IMR-90 (cell line): ENCODE results near the gene KRTAP4-5. TPM values are rescaled to one million over a fixed set of nuclear protein-coding genes. Genes with fewer than 3 reads are reported as not detected.

Experiments
- ATAC-seq: fragments of 200-7000 bp; cut with Tn5 transposase; 2 replicates; pipeline ENCODE4 v1.9.1; 2020; ENCODE audit warnings: low read depth, mild to moderate bottlenecking, moderate library complexity
- BruUV-seq: library from RNA; stranded (reverse); fragments of 400-500 nt; replicated peaks from 2 replicates; lab custom pipeline; 2021; lab: Mats Ljungman, UMichigan
- CTCF ChIA-PET: fragments of 300-600 bp; formaldehyde crosslinking; extraction: SDS; loops from one replicate; lab custom pipeline; 2021; ENCODE audit warnings: antibody characterized with exemption; lab: Yijun Ruan, JAX
- POLR2A ChIA-PET: fragments of 300-600 bp; sonication (Branson Sonifier 250); formaldehyde crosslinking; loops from one replicate; lab custom pipeline; 2022; ENCODE audit warnings: antibody characterized with exemption; ENCODE audit not compliant: unreplicated experiment; lab: Charles Lee
- DNase-seq: peaks from one replicate; pipeline ENCODE4 v3.0.0; 2013
- H2AFZ ChIP-seq: replicated peaks from 2 replicates; pipeline ENCODE3; 2013; ENCODE audit warnings: low read length, mild to moderate bottlenecking; ENCODE audit not compliant: poor library complexity
- H2AK5ac ChIP-seq: 2 replicates; pipeline ENCODE4 v1.6.1; 2013; ENCODE audit warnings: low read depth, low read length, inconsistent platforms
- H2AK9ac ChIP-seq: replicated peaks from 2 replicates; pipeline ENCODE3; 2013; ENCODE audit warnings: mild to moderate bottlenecking, low read depth, low read length, moderate library complexity; ENCODE audit not compliant: poor library complexity
- H2BK120ac ChIP-seq: 2 replicates; pipeline ENCODE4 v1.6.1; 2013; ENCODE audit warnings: low read depth, low read length, inconsistent platforms
- H2BK15ac ChIP-seq: 3 replicates; pipeline ENCODE4 v1.6.1; 2013; ENCODE audit warnings: low read depth, low read length, inconsistent platforms
- H2BK20ac ChIP-seq: 2 replicates; pipeline ENCODE4 v1.6.1; 2013; ENCODE audit warnings: low read depth, mild to moderate bottlenecking, inconsistent platforms, low read length, moderate library complexity
- H2BK5ac ChIP-seq: 2 replicates; pipeline ENCODE4 v1.6.1; 2013; ENCODE audit warnings: mild to moderate bottlenecking, low read depth, low read length, inconsistent platforms; ENCODE audit not compliant: poor library complexity, severe bottlenecking
- H3K14ac ChIP-seq: replicated peaks from 2 replicates; pipeline ENCODE4 v1.6.1; 2013; ENCODE audit warnings: low read depth, low read length, inconsistent platforms
- H3K18ac ChIP-seq: 2 replicates; pipeline ENCODE4 v1.6.1; 2013; ENCODE audit warnings: low read depth, low read length, control low read depth
- H3K23ac ChIP-seq: 2 replicates; pipeline ENCODE4 v1.6.1; 2013; ENCODE audit warnings: low read depth, low read length, inconsistent platforms
- H3K27ac ChIP-seq: 2 replicates; pipeline ENCODE4 v1.5.1; 2013; ENCODE audit warnings: mild to moderate bottlenecking, control low read depth, low read length; ENCODE audit not compliant: insufficient read depth
- H3K27me3 ChIP-seq: 2 replicates; pipeline ENCODE4 v1.6.1; 2013; ENCODE audit warnings: low read length; ENCODE audit not compliant: control insufficient read depth, insufficient read depth
- H3K36me3 ChIP-seq: 2 replicates; pipeline ENCODE4 v1.6.1; 2013; ENCODE audit warnings: low read length, mixed read lengths; ENCODE audit not compliant: control insufficient read depth, insufficient read depth
- H3K4ac ChIP-seq: 2 replicates; pipeline ENCODE4 v1.6.1; 2013; ENCODE audit warnings: low read depth, low read length, inconsistent platforms
- H3K4me1 ChIP-seq: 2 replicates; pipeline ENCODE4 v1.6.1; 2013; ENCODE audit warnings: low read length, mixed read lengths; ENCODE audit not compliant: control insufficient read depth, insufficient read depth
- H3K4me2 ChIP-seq: 2 replicates; pipeline ENCODE4 v1.6.1; 2013; ENCODE audit warnings: low read depth, mild to moderate bottlenecking, control low read depth, low read length, moderate library complexity
- H3K4me3 ChIP-seq: 2 replicates; pipeline ENCODE4 v1.5.1; 2013; ENCODE audit warnings: low read depth, mild to moderate bottlenecking, control low read depth, low read length, moderate library complexity; ENCODE audit not compliant: insufficient read depth
- H3K56ac ChIP-seq: 2 replicates; pipeline ENCODE4 v1.6.1; 2013; ENCODE audit warnings: low read length, inconsistent platforms; ENCODE audit not compliant: insufficient read depth; ENCODE audit errors: extremely low read depth
- H3K79me1 ChIP-seq, 2 experiments: 2 replicates each; pipeline ENCODE4 v1.6.1; 2013; ENCODE audit warnings: low read length in 2 of 2, inconsistent platforms in 1 of 2, low read depth in 1 of 2
- H3K9ac ChIP-seq: 2 replicates; pipeline ENCODE4 v1.6.1; 2013; ENCODE audit warnings: low read depth, low read length, control low read depth
- H3K9me1 ChIP-seq: 2 replicates; pipeline ENCODE4 v1.6.1; 2013; ENCODE audit warnings: low read length, inconsistent platforms; ENCODE audit not compliant: insufficient read depth
- H3K9me3 ChIP-seq: 2 replicates; pipeline ENCODE4 v1.6.1; 2013; ENCODE audit warnings: low read length; ENCODE audit not compliant: control insufficient read depth, insufficient read depth
- H4K20me1 ChIP-seq: 2 replicates; pipeline ENCODE4 v1.6.1; 2013; ENCODE audit warnings: low read length, inconsistent platforms; ENCODE audit not compliant: insufficient read depth
- H4K5ac ChIP-seq: 2 replicates; pipeline ENCODE4 v1.6.1; 2013; ENCODE audit warnings: mild to moderate bottlenecking, low read depth, low read length, control low read depth
- H4K8ac ChIP-seq, 2 experiments: 2 replicates each; pipeline ENCODE4 v1.6.1; 2013; ENCODE audit warnings: low read depth in 2 of 2, low read length in 2 of 2, control low read depth in 1 of 2, inconsistent platforms in 1 of 2
- H4K91ac ChIP-seq: 2 replicates; pipeline ENCODE4 v1.6.1; 2013; ENCODE audit warnings: low read depth, low read length, inconsistent platforms; ENCODE audit not compliant: insufficient read depth
- CEBPB ChIP-seq: IDR thresholded peaks from 2 replicates; pipeline ENCODE4 v1.6.1; 2012; ENCODE audit warnings: low read depth, low read length, improper control_type of control experiment
- MXI1 ChIP-seq: IDR thresholded peaks from 2 replicates; pipeline ENCODE4 v1.6.1; 2012; ENCODE audit warnings: low read depth, mild to moderate bottlenecking, low read length, moderate library complexity, borderline replicate concordance
- WGBS, 2 experiments: methylation state at CpG; one replicate each; pipeline versions ENCODE4 v1.1.5 to v1.1.7; 2013; ENCODE audit warnings: missing lambda C conversion rate in 2 of 2; ENCODE audit not compliant: insufficient read length in 1 of 2; ENCODE audit errors: extremely low coverage in 2 of 2; 5-methylcytosine and 5-hydroxymethylcytosine counted together
- dilution Hi-C: fragments of 300-500 bp; cut with HindIII; formaldehyde crosslinking; loops from one replicate; pipeline ENCODE4 v1.14.3; 2018; ENCODE audit warnings: low sequenced_read_pairs; ENCODE audit not compliant: unreplicated experiment
- in situ Hi-C: fragments of 300-500 bp; cut with MboI; formaldehyde crosslinking; loops from 3 replicates; pipeline ENCODE4 v1.14.3; 2019; ENCODE audit warnings: low sequenced_read_pairs, inconsistent platforms, mixed read lengths
- intact Hi-C: fragments of 100-400 bp; cut with micrococcal nuclease; formaldehyde crosslinking; loops from 2 replicates; pipeline ENCODE4 v1.10.0; 2022
- polyA plus RNA-seq, 3 experiments: library from polyadenylated mRNA; depleted of rRNA; stranded (reverse); fragments of >200 nt; gene quantifications; 2 replicates each; pipeline ENCODE4 v1.2.3, GENCODE V29; 2012; ENCODE audit warnings: low replicate concordance in 1 of 3
- total RNA-seq: library from RNA; depleted of rRNA; stranded (reverse); fragments of >200 nt; gene quantifications from 2 replicates; pipeline ENCODE4 v1.2.3, GENCODE V29; 2012

KRTAP4-5 gene
- total and polyA plus RNA-seq, 2 of the 4 experiments (the other 2 are of a cell fraction), result not detected

DNA sequence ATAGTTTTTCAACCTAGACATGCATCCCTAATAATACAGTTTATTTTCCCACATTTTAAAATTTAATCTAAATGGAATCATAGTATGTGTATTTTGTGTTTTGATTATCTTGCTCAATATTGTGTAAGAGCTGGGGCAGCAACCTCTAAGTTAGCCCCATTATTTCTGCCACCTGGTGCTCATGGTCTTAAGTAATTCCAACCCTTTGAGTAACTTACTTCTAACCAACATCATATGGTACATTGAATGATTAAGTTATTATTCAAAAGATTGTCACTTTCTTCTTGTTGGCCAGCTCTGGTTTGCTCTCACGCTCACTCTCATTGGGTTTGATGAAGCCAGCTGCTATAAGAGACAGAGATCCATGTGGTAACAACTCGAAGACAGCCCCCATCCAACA lies 22.3 kb upstream of the KRTAP4-5 start:
- H2BK120ac ChIP-seq, result no peak overlapping the region
- H2AK9ac ChIP-seq, result no peak overlapping the region
- H3K79me1 ChIP-seq, result no peaks in the 10 kb centered on the region
- no peaks in the 10 kb centered on the region for H4K20me1 ChIP-seq
- dilution Hi-C loops (no loop called here), intact Hi-C loops (no loop called here), in situ Hi-C loops (no loop called here)
- H4K5ac ChIP-seq, result no peak overlapping the region
- no peak overlapping the region for H4K91ac ChIP-seq
- ChIA-PET CTCF (no interaction called here), POLR2A (no interaction called here)
- H4K8ac ChIP-seq, result no peak overlapping the region
- H3K27ac ChIP-seq, result no peak overlapping the region
- H3K9ac ChIP-seq, result no peak overlapping the region
- no TSS peak for BruUV-seq
- no peaks in the 10 kb centered on the region for H3K9me1 ChIP-seq
- DNase-seq (peak; percentile 23), ATAC-seq (no peak)
- H3K4me3 ChIP-seq, result no peak overlapping the region
- no peak for TF ChIP-seq MXI1
- TF ChIP-seq CEBPB, result peak; percentile 46
- H3K4ac ChIP-seq, result no peak overlapping the region
- H2AFZ ChIP-seq, result no peak overlapping the region
- H2BK20ac ChIP-seq, result no peak overlapping the region
- H3K4me2 ChIP-seq, result no peak overlapping the region
- H3K36me3 ChIP-seq, result no peaks in the 10 kb centered on the region
- H3K23ac ChIP-seq, result no peak overlapping the region
- H3K27me3 ChIP-seq, result no peaks in the 10 kb centered on the region; the same call in 1 of the 2 replicates
- H3K56ac ChIP-seq, result no peak overlapping the region
- no CpG with 5 or more reads among the region's 2 CpGs for WGBS, 2 experiments
- H3K14ac ChIP-seq, result no peak overlapping the region
- no peak overlapping the region for H2BK15ac ChIP-seq
- no peaks in the 10 kb centered on the region for H3K9me3 ChIP-seq
- H3K4me1 ChIP-seq, result no peaks in the 10 kb centered on the region
- H2AK5ac ChIP-seq, result no peak overlapping the region
- H2BK5ac ChIP-seq, result no peak overlapping the region
- no peak overlapping the region for H3K18ac ChIP-seq
